HG03378 (cell line): ENCODE data around the gene HOXC12.

Experiments
- ATAC-seq: cut with Tn5 transposase; IDR thresholded peaks from one replicate; pipeline ENCODE4 v1.9.1; 2021; ENCODE audit warnings: mild to moderate bottlenecking, moderate library complexity; ENCODE audit not compliant: unreplicated experiment

HOXC12 gene

DNA sequence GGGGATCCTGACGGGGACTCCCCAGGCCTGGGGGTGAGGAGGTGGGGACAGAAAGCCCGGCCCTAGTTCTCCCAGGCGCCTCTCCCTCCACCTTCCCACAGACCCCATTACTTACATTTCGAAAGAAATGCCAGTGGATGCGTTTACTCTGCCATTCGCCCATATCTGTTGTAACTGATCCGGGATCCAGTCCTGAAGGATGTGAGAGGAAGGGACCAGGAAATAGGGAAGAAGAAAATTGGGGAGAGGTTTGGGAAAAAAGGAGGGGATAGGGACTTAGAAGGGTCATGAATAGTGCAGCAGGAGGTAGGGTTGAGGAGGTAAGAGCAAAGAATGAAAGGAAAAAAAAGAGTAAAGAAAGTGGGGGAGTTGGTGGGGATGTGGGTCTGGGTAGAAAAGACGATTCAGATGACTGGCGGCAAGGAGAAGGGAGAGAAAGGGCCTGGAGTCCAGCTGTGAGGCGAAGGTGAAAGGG is 1.1 kb downstream of the HOXC12 start:
- no peak for ATAC-seq

DNA sequence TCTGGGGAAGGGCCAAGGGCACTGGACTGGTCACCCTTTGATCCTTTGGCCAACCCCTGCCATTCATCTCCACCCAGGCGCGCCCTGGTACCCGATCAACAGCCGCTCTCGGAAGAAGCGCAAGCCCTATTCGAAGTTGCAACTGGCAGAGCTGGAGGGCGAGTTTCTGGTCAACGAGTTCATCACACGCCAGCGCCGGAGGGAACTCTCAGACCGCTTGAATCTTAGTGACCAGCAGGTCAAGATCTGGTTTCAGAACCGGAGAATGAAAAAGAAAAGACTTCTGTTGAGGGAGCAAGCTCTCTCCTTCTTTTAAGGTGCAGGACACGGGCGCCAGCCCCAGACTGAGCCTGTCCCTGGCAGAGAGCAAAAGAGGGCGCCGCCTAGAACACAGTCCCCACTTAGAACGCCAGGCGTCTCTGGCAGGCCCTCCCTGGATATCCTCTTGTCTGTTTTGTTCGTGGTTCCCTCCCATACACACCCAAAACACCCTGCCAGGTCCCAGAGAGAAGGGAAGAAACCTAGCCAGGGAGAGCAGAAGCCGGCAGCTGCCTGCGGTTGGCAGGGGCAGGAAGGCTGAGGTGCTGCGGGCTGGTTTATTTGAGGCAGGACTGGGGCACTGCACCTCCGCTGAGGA is 1.7 kb downstream of the HOXC12 start:
- ATAC-seq: no peak

GRCh38 chr12:53956914-53957536 is 2.3 kb downstream of the HOXC12 start:
- no peak for ATAC-seq

DNA sequence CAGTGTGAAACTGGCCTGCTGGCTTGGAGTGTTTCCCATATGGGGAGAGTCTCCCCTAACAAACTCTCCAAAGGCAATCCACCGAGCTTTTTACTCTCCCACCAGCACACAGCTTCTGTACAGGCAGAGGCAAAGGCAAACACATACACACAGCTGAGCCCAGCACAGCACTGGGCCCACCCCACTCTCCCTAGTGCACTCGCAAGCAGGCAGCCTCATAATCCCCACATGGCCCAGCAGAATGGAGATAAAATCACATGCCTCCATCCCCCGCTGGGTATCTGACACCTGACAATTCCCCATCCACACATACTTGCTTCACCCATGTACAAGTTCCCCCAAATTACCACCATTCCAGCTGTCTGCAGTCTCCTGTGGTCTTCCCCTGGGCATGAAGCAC is 3.4 kb downstream of the HOXC12 start:
- no peak for ATAC-seq

DNA sequence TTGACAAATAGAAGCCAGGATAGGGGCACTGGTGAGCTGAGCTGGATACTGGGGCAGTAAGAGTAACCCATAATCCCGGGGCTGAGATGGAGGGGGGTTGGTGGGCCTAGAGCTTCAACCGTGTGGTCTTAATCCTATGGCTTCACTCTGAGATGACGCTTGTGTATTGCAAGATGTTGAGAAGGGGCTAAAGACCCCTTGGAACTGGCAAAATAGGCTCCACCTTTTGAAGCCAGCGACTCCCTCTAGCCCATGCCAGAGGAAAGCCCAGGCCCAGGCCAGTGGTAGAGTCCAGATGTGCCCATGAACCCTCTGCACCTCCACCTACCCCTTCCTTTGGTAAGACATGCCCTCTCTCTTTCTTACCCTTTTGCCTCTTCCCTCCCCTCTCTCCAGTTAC is 4.6 kb downstream of the HOXC12 start:
- ATAC-seq: no peak

DNA sequence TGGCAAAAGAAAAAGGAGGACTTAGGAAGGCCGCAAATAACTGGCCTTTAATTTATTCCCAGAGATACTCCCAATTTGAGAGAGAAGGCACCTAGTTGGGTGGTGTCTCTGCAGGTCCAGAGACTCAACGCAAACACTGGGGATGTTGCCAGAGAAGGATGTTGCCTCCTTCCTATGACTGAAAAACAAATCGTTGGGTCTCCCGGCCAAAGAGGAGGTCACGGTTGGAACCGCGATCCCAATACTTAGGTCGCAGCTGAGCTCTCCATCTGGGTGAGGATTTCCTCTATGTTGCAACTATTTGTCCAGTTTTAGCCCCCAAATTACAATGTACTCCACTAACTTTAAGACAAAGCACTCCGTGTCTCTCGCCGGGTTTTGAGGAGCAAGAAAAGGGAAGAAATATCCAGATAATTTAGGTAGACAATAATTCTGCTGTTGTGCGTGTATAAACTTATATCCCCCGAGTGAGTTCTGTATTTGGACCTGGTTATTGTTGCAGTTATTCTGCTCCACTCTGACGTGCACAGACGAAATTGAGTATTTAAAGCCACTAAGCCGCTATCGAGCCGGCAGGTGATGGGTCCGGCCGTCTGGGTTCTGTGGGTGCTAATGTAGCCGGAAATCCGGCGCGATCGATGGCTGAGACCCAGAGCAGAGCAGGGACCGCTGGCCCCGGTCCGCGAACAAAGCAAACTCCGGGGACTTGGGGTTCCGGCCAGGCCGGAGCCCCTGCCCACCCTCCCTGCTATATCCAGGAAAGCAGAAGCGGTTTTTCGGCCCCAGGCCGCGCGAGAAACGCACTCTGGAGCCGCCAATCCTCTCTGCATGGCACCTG is 5.7 kb downstream of the HOXC12 start:
- ATAC-seq: no peak

DNA sequence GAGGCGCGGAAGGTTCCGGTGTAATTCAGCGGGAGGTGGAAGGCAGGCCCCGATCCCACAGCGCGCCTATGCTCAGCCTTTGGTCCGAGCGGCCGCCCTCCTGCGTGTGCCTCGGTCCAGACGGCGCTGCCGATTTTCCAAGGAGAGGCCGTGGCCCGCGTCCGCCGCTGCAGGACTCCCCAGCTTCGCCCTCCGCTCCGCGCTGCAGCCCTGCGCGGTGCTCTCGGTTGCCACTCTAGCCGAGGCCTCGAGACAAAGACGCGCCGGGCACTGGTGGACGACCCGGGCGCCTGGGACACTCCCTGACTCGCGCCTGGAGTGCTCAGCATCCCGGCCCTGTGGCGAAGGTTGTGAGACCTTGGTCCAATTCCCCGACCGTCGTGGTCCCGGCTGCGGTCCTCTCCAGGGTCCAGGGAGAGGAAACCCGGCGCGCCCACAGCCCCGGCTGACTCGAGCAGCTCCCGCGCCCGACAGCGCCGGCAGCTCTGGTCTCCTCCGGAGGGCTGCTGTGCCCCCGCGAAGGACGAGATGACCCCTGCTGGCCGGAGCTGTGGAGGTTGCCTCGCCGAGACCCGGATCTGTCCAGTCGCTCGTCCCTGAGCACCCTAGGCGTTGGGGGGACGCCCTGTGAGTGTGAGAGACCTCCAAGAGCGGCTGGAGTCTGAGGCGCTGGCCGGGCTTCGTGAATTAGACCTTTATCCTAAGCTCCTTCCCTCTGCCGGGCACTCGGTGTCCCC is 6.5 kb downstream of the HOXC12 start:
- ATAC-seq: no peak

GRCh38 chr12:53963005-53963404 is 8.3 kb downstream of the HOXC12 start:
- no peak for ATAC-seq

DNA sequence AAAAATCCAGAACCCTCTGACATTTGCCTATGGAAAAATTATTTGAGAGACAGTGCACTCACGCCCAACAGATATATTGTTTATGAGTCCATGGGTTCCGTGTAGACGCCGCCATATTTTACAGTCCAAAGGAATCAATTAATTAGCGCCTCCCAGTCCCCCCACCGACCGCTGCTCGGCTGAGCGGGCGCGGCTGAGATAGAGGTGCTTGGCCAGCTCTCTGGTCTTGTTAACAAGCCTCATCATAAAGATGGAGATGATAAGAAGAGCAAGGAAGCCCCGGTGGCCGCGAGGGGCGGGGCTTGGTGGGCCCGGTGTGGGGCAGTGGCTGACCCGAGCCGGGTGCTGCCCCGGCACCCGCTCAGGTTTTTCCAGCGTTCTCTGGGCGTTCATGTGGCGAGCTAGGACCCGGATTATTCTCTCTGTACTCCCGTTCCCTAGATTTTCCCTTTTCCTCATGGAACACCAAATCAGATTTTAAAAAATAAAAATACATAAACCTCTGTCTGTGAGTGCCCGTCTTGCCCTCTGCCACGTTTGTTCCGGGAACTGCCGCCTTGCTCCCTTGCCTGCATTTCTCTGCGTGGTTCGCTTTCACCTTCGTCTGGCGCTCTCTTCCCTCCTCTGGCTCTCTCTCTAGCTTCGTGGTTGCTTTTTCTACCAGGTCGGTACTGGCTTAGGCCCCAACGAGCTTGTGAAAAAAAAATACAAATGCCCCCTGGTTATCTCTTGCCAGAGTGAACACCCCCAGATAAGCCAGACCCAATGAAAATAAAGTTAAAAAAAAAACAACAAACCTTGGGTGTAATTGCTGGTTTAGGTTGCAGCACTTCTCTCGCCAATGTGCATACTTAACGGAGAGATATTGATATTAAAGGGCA is 9.0 kb downstream of the HOXC12 start:
- no peak for ATAC-seq

GRCh38 chr12:53964315-53964713 is 9.6 kb downstream of the HOXC12 start:
- ATAC-seq: no peak

DNA sequence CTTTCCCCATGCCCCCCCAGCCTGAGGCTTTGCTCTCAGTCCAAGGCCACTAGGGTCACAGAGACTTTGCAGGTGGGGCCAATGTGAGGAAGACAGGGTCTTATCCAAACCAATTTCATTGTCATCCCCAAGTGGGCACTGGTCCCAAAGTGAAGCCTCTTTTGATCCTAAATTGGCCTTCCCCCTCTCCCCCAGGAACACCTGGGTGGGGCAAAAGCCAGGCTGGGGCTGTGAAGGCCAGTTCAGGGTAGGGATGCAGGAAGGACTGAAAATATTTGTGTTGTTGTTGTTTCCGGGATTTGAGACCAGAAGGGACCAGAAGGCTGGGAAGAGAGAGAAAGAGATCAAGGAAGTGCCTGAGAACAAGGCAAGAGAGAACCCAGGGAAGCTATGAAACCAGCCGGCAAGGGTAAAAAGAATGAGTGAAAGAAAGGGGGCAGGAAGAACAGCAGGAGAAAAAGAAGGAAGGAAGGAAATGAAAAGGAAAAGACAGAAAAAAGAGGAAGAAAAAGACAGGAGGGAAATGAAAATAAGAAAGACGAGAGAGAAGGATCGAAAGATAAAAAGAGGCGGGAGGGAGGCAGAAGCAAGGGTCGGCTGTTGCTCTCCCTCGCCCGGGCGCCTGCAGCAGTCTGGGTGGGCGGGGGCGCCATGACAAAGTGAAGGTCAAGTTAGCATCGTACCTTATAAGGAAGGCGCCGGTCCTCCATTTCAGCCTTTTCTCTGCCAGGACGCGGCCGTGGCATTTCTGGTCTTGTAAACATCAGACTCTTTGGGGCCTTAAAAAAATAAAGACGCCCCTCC is 10.8 kb downstream of the HOXC12 start:
- ATAC-seq: no peak

GRCh38 chr12:53966085-53966384 is 11.3 kb downstream of the HOXC12 start:
- ATAC-seq: no peak

GRCh38 chr12:53966385-53967133 is 11.9 kb downstream of the HOXC12 start:
- no peak for ATAC-seq

GRCh38 chr12:53967421-53967925 is 12.8 kb downstream of the HOXC12 start:
- ATAC-seq: no peak

- ATAC-seq: no peak
Measured at GRCh38 chr12:53968214-53969127, 13.8 kb downstream of the HOXC12 start.

DNA sequence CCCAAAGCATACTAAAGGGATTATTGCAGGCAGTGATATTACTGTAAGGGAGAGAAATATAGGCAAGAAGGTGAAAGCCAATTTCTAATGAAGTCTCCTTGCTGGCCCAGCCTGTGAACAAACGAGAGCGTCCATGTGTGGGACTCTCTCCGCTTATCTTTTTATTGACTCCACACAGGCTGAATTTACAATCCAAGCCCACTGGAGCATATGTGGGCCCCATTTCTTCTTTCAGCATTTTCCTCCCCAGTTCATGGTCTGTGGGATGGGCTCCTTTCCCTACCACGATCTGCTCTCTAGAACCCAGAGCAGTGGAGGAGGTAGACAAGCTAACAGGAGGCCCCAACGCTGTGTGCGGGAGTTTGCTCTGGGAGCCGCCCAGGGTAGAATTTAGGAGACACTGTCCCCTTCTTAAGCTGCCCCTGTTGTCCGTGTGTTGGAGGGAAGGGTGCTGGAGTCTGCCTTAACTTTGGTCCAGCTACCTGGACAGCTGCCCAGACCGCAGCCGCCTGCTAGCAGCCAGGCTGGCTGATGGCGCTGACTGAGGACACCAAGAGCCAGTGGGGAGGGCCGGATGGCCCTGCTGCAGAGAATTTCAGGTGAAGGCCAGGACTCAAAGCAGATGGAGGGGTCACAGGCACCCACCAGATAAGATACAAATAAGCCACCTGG is 15.0 kb downstream of the HOXC12 start:
- ATAC-seq: no peak

- ATAC-seq: no peak
Measured at GRCh38 chr12:53970451-53970850, 15.7 kb downstream of the HOXC12 start.
